Forelimb muscle (tissue), 1 donor: ENCODE data around the gene SPEM1. TPM values are rescaled to one million over a fixed set of nuclear protein-coding genes. Genes with fewer than 3 reads are reported as not detected.

Experiments
- DNase-seq: peaks from one replicate; pipeline ENCODE4 v3.0.0-alpha.2; 2013; ENCODE audit warnings: low read depth
- polyA plus RNA-seq: library from polyadenylated mRNA; unstranded; fragments of 120-200 nt; gene quantifications from one replicate; pipeline ENCODE4 v1.2.1, GENCODE V29; 2013; ENCODE audit not compliant: insufficient read length

SPEM1 gene
- polyA plus RNA-seq, 1 donor, result not detected

- no peak for DNase-seq
These were observed 1.5 kb upstream of the SPEM1 start for GRCh38 chr17:7418472-7419152.

- DNase-seq, result no peak
These were observed 1.1 kb downstream of the SPEM1 start for GRCh38 chr17:7421186-7421585.

GRCh38 chr17:7423679-7424078, 3.6 kb downstream of the SPEM1 start:
- DNase-seq, result no peak

GRCh38 chr17:7425316-7425715, 5.2 kb downstream of the SPEM1 start, which contains the start of gene SPEM2:
Gene SPEM2 (plus strand): TSS chr17:7425616. CDS start chr17:7425689, 73 bp downstream.
- no peak for DNase-seq

- no peak for DNase-seq
These were observed 5.6 kb downstream of the SPEM1 start for GRCh38 chr17:7425756-7426155.

- no peak for DNase-seq
These were observed 6.2 kb downstream of the SPEM1 start for GRCh38 chr17:7426203-7426863.

- DNase-seq, result no peak
These were observed 6.9 kb downstream of the SPEM1 start for GRCh38 chr17:7426896-7427489.

- no peak for DNase-seq
These were observed 7.4 kb downstream of the SPEM1 start for GRCh38 chr17:7427549-7427948.

GRCh38 chr17:7428557-7428956, 8.4 kb downstream of the SPEM1 start, which contains the start of gene SPEM3:
Gene SPEM3 (plus strand): TSS chr17:7428857. CDS start chr17:7428903, 46 bp downstream.
- no peak for DNase-seq

GRCh38 chr17:7429722-7430121, 9.6 kb downstream of the SPEM1 start:
- DNase-seq, result no peak

- DNase-seq, result no peak
These were observed 11.1 kb downstream of the SPEM1 start for GRCh38 chr17:7431231-7431630.

- DNase-seq, result no peak
These were observed 12.2 kb downstream of the SPEM1 start for GRCh38 chr17:7432296-7432695.

- no peak for DNase-seq
These were observed 15.8 kb downstream of the SPEM1 start for GRCh38 chr17:7435676-7436555.

- DNase-seq, result no peak
These were observed 16.6 kb downstream of the SPEM1 start for GRCh38 chr17:7436556-7437368.

GRCh38 chr17:7437369-7437863, 17.3 kb downstream of the SPEM1 start:
- no peak for DNase-seq

- no peak for DNase-seq
These were observed 18.0 kb downstream of the SPEM1 start for GRCh38 chr17:7437950-7438614.

GRCh38 chr17:7438656-7439460, 18.7 kb downstream of the SPEM1 start:
- DNase-seq, result no peak

- DNase-seq, result no peak
These were observed 19.5 kb downstream of the SPEM1 start, which contains the start of gene FGF11 for GRCh38 chr17:7439462-7440112. Gene FGF11 (plus strand): TSS chr17:7439512. CDS start chr17:7439621, 109 bp downstream.
